SKM-1 treated with dmso at 0.1 percent for 144 hours (cell line): ENCODE results near the gene NRDE2.
"Not testable (repeated sequence)": the region's sequence is repeated elsewhere in the genome, so short reads cannot be mapped to it uniquely, and the experiment has no call there.

Source experiments
- DNase-seq: peaks from one replicate; lab custom pipeline; 2025; ENCODE audit not compliant: unreplicated experiment; lab: John Stamatoyannopoulos, UW

Gene NRDE2

GRCh38 chr14:90342327-90342726 lies 10.6 kb upstream of the NRDE2 start:
- DNase-seq: no peak

- DNase-seq: no peak
Observed at GRCh38 chr14:90341784-90342183, 10.0 kb upstream of the NRDE2 start.

- not testable (repeated sequence) for DNase-seq
Observed at GRCh38 chr14:90341232-90341631, 9.5 kb upstream of the NRDE2 start.

GRCh38 chr14:90336985-90337384 lies 5.2 kb upstream of the NRDE2 start:
- DNase-seq: no peak

- DNase-seq: no peak
Observed at GRCh38 chr14:90336401-90336800, 4.7 kb upstream of the NRDE2 start.

- DNase-seq: no peak
Observed at GRCh38 chr14:90332271-90332584, 487 bp upstream of the NRDE2 start.

GRCh38 chr14:90330203-90331196 lies 1.2 kb downstream of the NRDE2 start:
- no peak for DNase-seq

- no peak for DNase-seq
Observed at GRCh38 chr14:90321891-90322290, 9.8 kb downstream of the NRDE2 start.

- DNase-seq: no peak
Observed at GRCh38 chr14:90319634-90320541, 11.9 kb downstream of the NRDE2 start.

- DNase-seq: no peak
Observed at GRCh38 chr14:90319173-90319572, 12.6 kb downstream of the NRDE2 start.

- DNase-seq: no peak
Observed at GRCh38 chr14:90318016-90318415, 13.7 kb downstream of the NRDE2 start.

GRCh38 chr14:90317286-90317685 lies 14.5 kb downstream of the NRDE2 start:
- no peak for DNase-seq

GRCh38 chr14:90308561-90308960 lies 23.2 kb downstream of the NRDE2 start:
- no peak for DNase-seq

GRCh38 chr14:90305176-90305601 lies 26.6 kb downstream of the NRDE2 start:
- DNase-seq: no peak

- no peak for DNase-seq
Observed at GRCh38 chr14:90304502-90304901, 27.2 kb downstream of the NRDE2 start.

GRCh38 chr14:90303473-90303872 lies 28.3 kb downstream of the NRDE2 start:
- no peak for DNase-seq

- DNase-seq: no peak
Observed at GRCh38 chr14:90302529-90303303, 29.0 kb downstream of the NRDE2 start.

- DNase-seq: no peak
Observed at GRCh38 chr14:90301668-90302090, 30.1 kb downstream of the NRDE2 start.

GRCh38 chr14:90301122-90301521 lies 30.6 kb downstream of the NRDE2 start:
- no peak for DNase-seq

GRCh38 chr14:90300611-90301047 lies 31.1 kb downstream of the NRDE2 start:
- peak; percentile 69 for DNase-seq

GRCh38 chr14:90299408-90299807 lies 32.3 kb downstream of the NRDE2 start:
- DNase-seq: peak; percentile 15
